Activated T-cell treated with anti-CD3 and anti-CD28 coated beads for 4 hours (primary cell): ENCODE data around the gene TAF1B.

ENCODE experiments used
- DNase-seq: peaks from one replicate; pipeline ENCODE4 v3.0.0-alpha.2; 2020

Gene TAF1B

GRCh38 chr2:9968553-9969497, 125.6 kb downstream of the TAF1B start:
- no peak for DNase-seq

- no peak for DNase-seq
These were observed 127.1 kb downstream of the TAF1B start for GRCh38 chr2:9970200-9971044.

- DNase-seq = no peak
These were observed 128.0 kb downstream of the TAF1B start for GRCh38 chr2:9971105-9971818.

GRCh38 chr2:9971890-9972289, 128.6 kb downstream of the TAF1B start:
- no peak for DNase-seq

- DNase-seq = no peak
These were observed 129.6 kb downstream of the TAF1B start for GRCh38 chr2:9972621-9973479.

- DNase-seq = no peak
These were observed 130.4 kb downstream of the TAF1B start for GRCh38 chr2:9973690-9974089.

GRCh38 chr2:9974343-9974742, 131.1 kb downstream of the TAF1B start:
- no peak for DNase-seq

GRCh38 chr2:9975328-9975727, 132.1 kb downstream of the TAF1B start:
- DNase-seq = no peak

GRCh38 chr2:9975805-9976447, 132.7 kb downstream of the TAF1B start:
- DNase-seq = no peak

GRCh38 chr2:9979977-9980376, 136.7 kb downstream of the TAF1B start:
- no peak for DNase-seq

GRCh38 chr2:9980520-9980919, 137.2 kb downstream of the TAF1B start:
- no peak for DNase-seq

- no peak for DNase-seq
These were observed 138.4 kb downstream of the TAF1B start for GRCh38 chr2:9981655-9982054.

GRCh38 chr2:9982248-9982647, 139.0 kb downstream of the TAF1B start:
- DNase-seq = no peak

- DNase-seq = no peak
These were observed 139.6 kb downstream of the TAF1B start for GRCh38 chr2:9982891-9983290.

GRCh38 chr2:9983401-9984216, 140.3 kb downstream of the TAF1B start:
- no peak for DNase-seq
